Lung (tissue), 12 donors: Measurements from ENCODE around the gene TCEA3. TPM values are rescaled to one million over a fixed set of nuclear protein-coding genes. Genes with fewer than 3 reads are reported as not detected.
A peak's percentile ranks its signal among the peaks of the same experiment; 100 is the strongest.

Source experiments
- ATAC-seq: fragments of 200-7000 bp; cut with Tn5 transposase; one replicate; pipeline ENCODE4 v1.9.1; 2020; ENCODE audit warnings: moderate number of reproducible peaks; ENCODE audit not compliant: insufficient read depth, low FRiP score
- DNase-seq, 3 donors: peaks; one replicate each; pipeline ENCODE4 v3.0.0-alpha.2; 2013 to 2017
- H3K27ac ChIP-seq, 2 donors: one replicate each; pipeline ENCODE4 v1.5.1; 2013; ENCODE audit warnings: mild to moderate bottlenecking in 2 of 2, moderate library complexity in 2 of 2, control low read depth in 1 of 2, inconsistent platforms in 1 of 2, low read depth in 1 of 2, low read length in 1 of 2
- H3K27me3 ChIP-seq, 3 donors: one replicate each; pipeline ENCODE4 v1.5.1; 2013; ENCODE audit warnings: low read length in 2 of 3; ENCODE audit not compliant: control insufficient read depth in 3 of 3, insufficient read depth in 3 of 3
- H3K36me3 ChIP-seq, 4 donors: one replicate each; pipeline ENCODE4 v1.5.1; 2013; ENCODE audit warnings: low read length in 4 of 4, mild to moderate bottlenecking in 1 of 4, moderate library complexity in 1 of 4; ENCODE audit not compliant: control insufficient read depth in 4 of 4, insufficient read depth in 4 of 4
- H3K4me1 ChIP-seq, 5 donors: one replicate each; pipeline ENCODE4 v1.5.1; 2013; ENCODE audit warnings: low read length in 5 of 5, mild to moderate bottlenecking in 2 of 5, moderate library complexity in 1 of 5; ENCODE audit not compliant: control insufficient read depth in 5 of 5, insufficient read depth in 5 of 5
- H3K4me3 ChIP-seq: one replicate; pipeline ENCODE4 v1.5.1; 2013; ENCODE audit warnings: mild to moderate bottlenecking, control low read depth, moderate library complexity
- H3K9ac ChIP-seq, 2 donors: one replicate each; pipeline ENCODE4 v1.5.1; 2013; ENCODE audit warnings: low read length in 2 of 2, control low read depth in 1 of 2; ENCODE audit not compliant: insufficient read depth in 1 of 2
- H3K9me3 ChIP-seq, 4 donors: one replicate each; pipeline ENCODE4 v1.5.1; 2013; ENCODE audit warnings: low read length in 3 of 4, mild to moderate bottlenecking in 1 of 4, moderate library complexity in 1 of 4; ENCODE audit not compliant: control insufficient read depth in 4 of 4, insufficient read depth in 3 of 4
- WGBS, 2 donors: extraction: QIAGEN DNeasy Blood & Tissue Kit; methylation state at CpG; one replicate each; pipeline ENCODE4 v1.1.7; 2013; 5-methylcytosine and 5-hydroxymethylcytosine counted together
- polyA plus RNA-seq, 2 donors: library from polyadenylated mRNA; stranded (reverse); fragments of 200-250 nt; gene quantifications; one replicate each; pipeline ENCODE4 v1.2.1, GENCODE V29; 2013
- total RNA-seq, 2 donors: library from RNA; depleted of rRNA in 1 of 2; stranded (reverse); fragments of >200 nt in 1 of 2; gene quantifications; one replicate each; pipeline ENCODE4 v1.2.1, GENCODE V29; 2014 to 2021
- TF ChIP-seq, protein P1 (sequence below): IDR thresholded peaks from 2 replicates; pipeline ENCODE4 v1.5.1; 2012; ENCODE audit warnings: mild to moderate bottlenecking; ENCODE audit errors: control extremely low read depth, extremely low read depth
- donor health status: control.
- donor health status: control.
- donor health status: Bipolar disorder and iron deficiency.
- donor health status: healthy.
- donor health status: DM: yes; HTN: yes; CAD: no.

The TCEA3 gene
- total and polyA plus RNA-seq, 4 donors: 10.3 to 37.5 (median 29.9) TPM

DNA sequence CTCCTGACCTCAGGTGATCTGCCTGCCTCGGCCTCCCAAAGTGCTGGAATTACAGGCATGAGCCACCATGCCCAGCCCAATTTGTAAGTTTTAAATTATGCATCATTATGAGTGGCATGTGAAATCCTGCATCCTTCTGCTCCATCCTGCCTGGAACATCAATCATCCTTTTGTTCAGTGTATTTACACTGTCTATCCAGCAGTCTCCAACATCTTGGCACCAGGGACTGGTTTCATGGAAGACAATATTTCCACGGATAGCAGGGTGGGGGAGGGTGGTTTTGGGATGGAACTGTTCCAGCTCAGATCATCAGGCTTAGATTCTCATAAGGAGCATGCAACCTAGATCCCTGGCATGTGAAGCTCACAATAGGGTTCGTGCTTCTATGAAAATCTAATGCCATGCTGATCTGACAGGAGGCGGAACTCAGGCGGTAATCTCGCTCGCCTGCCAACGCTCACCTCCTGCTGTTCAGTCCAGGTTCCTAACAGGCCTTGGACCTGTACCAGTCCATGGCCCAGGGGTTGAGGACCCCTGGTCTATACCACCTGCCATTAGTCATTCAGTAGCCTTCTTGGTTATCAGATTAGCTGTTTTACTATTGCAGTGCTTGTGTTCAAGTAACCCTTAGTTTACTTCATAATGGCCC is 22.2 kb upstream of the TCEA3 start:
- H3K4me3 ChIP-seq: no peak overlapping the region
- TF ChIP-seq, protein P1, sequence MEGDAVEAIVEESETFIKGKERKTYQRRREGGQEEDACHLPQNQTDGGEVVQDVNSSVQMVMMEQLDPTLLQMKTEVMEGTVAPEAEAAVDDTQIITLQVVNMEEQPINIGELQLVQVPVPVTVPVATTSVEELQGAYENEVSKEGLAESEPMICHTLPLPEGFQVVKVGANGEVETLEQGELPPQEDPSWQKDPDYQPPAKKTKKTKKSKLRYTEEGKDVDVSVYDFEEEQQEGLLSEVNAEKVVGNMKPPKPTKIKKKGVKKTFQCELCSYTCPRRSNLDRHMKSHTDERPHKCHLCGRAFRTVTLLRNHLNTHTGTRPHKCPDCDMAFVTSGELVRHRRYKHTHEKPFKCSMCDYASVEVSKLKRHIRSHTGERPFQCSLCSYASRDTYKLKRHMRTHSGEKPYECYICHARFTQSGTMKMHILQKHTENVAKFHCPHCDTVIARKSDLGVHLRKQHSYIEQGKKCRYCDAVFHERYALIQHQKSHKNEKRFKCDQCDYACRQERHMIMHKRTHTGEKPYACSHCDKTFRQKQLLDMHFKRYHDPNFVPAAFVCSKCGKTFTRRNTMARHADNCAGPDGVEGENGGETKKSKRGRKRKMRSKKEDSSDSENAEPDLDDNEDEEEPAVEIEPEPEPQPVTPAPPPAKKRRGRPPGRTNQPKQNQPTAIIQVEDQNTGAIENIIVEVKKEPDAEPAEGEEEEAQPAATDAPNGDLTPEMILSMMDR: no peak
- peaks cover 0 to 4% (median 3%) of the 10 kb centered on the region in 5 donors for H3K4me1 ChIP-seq
- no peaks in the 10 kb centered on the region for H3K9me3 ChIP-seq
- DNase-seq (no peak), ATAC-seq (no peak)
- H3K36me3 ChIP-seq: peaks cover 0 to 13% (median 4%) of the 10 kb centered on the region in 4 donors
- no peaks in the 10 kb centered on the region for H3K27me3 ChIP-seq
- H3K27ac ChIP-seq: no peak overlapping the region
- H3K9ac ChIP-seq: no peak overlapping the region
- 87 to 94% methylated on average over 8 of the region's 8 CpGs for WGBS, 2 donors

DNA sequence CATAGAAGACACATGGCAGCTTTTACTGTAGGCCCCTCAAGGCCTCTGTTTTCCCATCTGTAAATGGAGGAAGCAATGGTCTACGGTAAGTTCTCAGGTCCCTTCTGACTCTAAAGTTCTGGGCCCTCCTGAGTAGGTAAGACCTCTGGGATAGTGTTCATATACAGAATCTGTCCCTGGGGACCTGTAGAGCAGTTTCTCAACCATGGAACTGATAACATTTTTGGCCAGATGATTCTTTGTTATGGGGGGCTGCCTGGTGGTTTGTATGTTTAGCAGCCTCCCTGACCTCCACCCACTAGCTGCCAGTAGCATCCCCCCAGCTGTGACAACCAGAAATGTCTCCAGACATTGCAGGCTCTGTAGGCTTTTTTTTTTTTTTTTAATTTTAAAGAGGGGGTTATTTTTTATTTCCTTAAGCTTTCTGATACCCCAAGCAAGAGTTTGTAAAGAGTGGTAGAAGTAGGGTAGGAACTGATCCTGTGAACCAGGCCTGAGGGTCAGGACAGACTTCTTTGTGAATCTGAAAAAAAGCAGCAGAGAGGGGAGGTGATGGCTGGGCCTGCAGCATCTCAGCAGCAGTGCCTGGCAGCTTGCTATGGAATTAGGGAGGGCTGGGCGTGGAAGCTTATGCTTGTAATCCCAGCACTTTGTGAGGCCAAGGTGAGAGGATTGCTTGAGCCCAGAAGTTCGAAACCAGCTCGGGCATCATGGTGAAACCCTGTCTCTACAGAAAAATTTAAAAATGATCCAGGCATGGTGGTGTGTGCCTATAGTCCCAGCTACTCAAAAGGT is 20.2 kb upstream of the TCEA3 start:
- ATAC-seq (no peak), DNase-seq (no peak)
- Histone ChIP-seq H3K4me3 (no peak overlapping the region), H3K36me3 (peaks cover 0 to 15% (median 9%) of the 10 kb centered on the region in 4 donors), H3K9me3 (no peaks in the 10 kb centered on the region), H3K9ac (no peak overlapping the region), H3K4me1 (no peaks in the 10 kb centered on the region), H3K27me3 (no peaks in the 10 kb centered on the region), H3K27ac (peak overlapping the region in 1 of 2 donors; percentile 79)
- WGBS, 2 donors: 77 to 84% methylated on average over 4 of the region's 4 CpGs
- TF ChIP-seq, protein P1: no peak

DNA sequence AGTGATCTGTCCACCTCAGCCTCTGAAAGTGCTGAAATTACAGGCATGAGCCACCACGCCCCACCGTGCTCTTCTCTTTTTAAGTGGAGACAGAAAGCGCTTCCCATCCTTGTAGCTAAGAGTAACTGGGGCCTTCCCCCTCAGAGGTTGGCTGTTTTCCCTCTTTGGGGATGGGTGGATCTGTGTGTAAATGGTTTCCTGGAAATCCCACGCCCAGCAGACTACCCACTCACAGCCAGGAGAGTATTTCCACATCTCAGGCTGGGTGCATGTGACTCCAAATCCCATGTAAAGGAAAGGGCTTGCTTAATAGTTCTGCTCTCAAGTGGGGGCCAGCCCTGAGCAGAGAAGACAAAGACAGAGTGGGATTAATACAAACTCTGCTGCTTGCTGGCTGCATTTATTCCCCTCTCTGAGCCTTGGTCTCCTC is 19.6 kb upstream of the TCEA3 start:
- H3K36me3 ChIP-seq: peaks cover under 1 to 15% (median 11%) of the 10 kb centered on the region in 4 donors
- ATAC-seq (peak; percentile 68), DNase-seq (no peak)
- 42 to 46% methylated on average over 4 of the region's 4 CpGs for WGBS, 2 donors
- no peak overlapping the region for H3K9ac ChIP-seq
- no peaks in the 10 kb centered on the region for H3K27me3 ChIP-seq
- no peaks in the 10 kb centered on the region for H3K9me3 ChIP-seq
- H3K27ac ChIP-seq: peak overlapping the region in 1 of 2 donors; percentile 79
- TF ChIP-seq, protein P1: no peak
- H3K4me3 ChIP-seq: no peak overlapping the region
- H3K4me1 ChIP-seq: no peaks in the 10 kb centered on the region
